K562 (cell line): Measurements from ENCODE around the gene TLR2. TPM values are rescaled to one million over a fixed set of nuclear protein-coding genes. Genes with fewer than 3 reads are reported as not detected.

Source experiments
- C11orf30 ChIP-seq: fragments of 450-650 bp; IDR thresholded peaks from 2 replicates; pipeline ENCODE4 v1.6.1; 2016; ENCODE audit warnings: low read depth, mild to moderate bottlenecking
- GTF2A2 ChIP-seq: IDR thresholded peaks from 2 replicates; pipeline ENCODE4 v1.6.1; 2016; ENCODE audit warnings: mild to moderate bottlenecking, missing genetic modification characterization, missing compliant biosample characterization
- KLF1 ChIP-seq: fragments of 450-650 bp; IDR thresholded peaks from 2 replicates; pipeline ENCODE4 v1.6.1; 2016; ENCODE audit warnings: missing genetic modification characterization, missing compliant biosample characterization
- SRF ChIP-seq, 2 experiments: fragments of 250-450, 450-650 bp in 1 of 2; sonication (Bioruptor Pico) in 1 of 2; sonication (generic) in 1 of 2; formaldehyde crosslinking; IDR thresholded peaks; 2 replicates each; pipeline versions ENCODE4 v1.5.0 to v1.5.1; 2020 to 2022; ENCODE audit warnings: mild to moderate bottlenecking in 1 of 2, missing genetic modification reagents in 1 of 2
- THRB ChIP-seq: fragments of 450-650 bp; formaldehyde crosslinking; conservative IDR thresholded peaks from 2 replicates; pipeline ENCODE4 v1.4.0; 2022; ENCODE audit warnings: mild to moderate bottlenecking, missing genetic modification characterization
- ZNF318 ChIP-seq, 2 experiments: fragments of 450-650 bp; IDR thresholded peaks; 2 replicates each; pipeline ENCODE4 v1.6.1; 2016; ENCODE audit warnings: mild to moderate bottlenecking in 2 of 2, borderline replicate concordance in 1 of 2, low read depth in 1 of 2, moderate library complexity in 1 of 2
- ZNF740 ChIP-seq, 3 experiments: fragments of 200-800 bp in 1 of 3; sonication (Bioruptor generic) in 1 of 3; sonication (generic) in 1 of 3; formaldehyde crosslinking in 1 of 3; IDR thresholded peaks; 2 replicates each; pipeline versions ENCODE4 v1.6.1 to v1.8.0; 2016 to 2022; ENCODE audit warnings: mild to moderate bottlenecking in 2 of 3, missing compliant biosample characterization in 2 of 3, missing genetic modification characterization in 2 of 3, missing genetic modification reagents in 1 of 3
- polyA plus RNA-seq, 8 experiments: library from polyadenylated mRNA; depleted of rRNA in 4 of 8; stranded (reverse) in 5 of 8; unstranded in 3 of 8; fragments of >200 nt; fragmentation: Nextera tagmentation in 2 of 8; fragmentation: Illumina TruSeq in 1 of 8; extraction: Ambion mirVana in 2 of 8; extraction: Trizol in 1 of 8; gene quantifications; 2 replicates each; pipeline versions ENCODE4 v1.2.1 to v1.2.3, GENCODE V29; 2011 to 2014; ENCODE audit warnings: inconsistent platforms in 1 of 8, missing spikeins in 1 of 8
- total RNA-seq, 7 experiments: library from RNA; depleted of rRNA in 6 of 7; stranded (reverse); fragments of >200 nt in 6 of 7; fragmentation: Illumina TruSeq in 2 of 7; extraction: Trizol in 2 of 7; gene quantifications; 2 replicates each; pipeline versions ENCODE4 v1.2.1 to v1.2.3, GENCODE V29; 2011 to 2021; ENCODE audit warnings: low replicate concordance in 1 of 7

The TLR2 gene
- total and polyA plus RNA-seq, 9 of the 15 experiments (the other 6 are each of a cell fraction or from before 2014, with no cell fraction given): 0.09 to 0.11 TPM; not detected in 7

GRCh38 chr4:153725136-153725830 lies 41.2 kb downstream of the TLR2 start (continued):
- no peak for TF ChIP-seq ZNF318 (IDR thresholded peaks at IDR 0.05; ENCODE audit: borderline replicate concordance in 1 of 2, low read depth in 1 of 2)
- TF ChIP-seq SRF (CRISPR knock-in tag; IDR thresholded peaks at IDR 0.05): no peak
- TF ChIP-seq GTF2A2 (tag): no peak
- TF ChIP-seq THRB (CRISPR knock-in tag): no peak
- TF ChIP-seq KLF1 (tag): no peak
- TF ChIP-seq ZNF740 (CRISPR knock-in tag; IDR thresholded peaks at IDR 0.05): no peak
- TF ChIP-seq ZNF740 (tag; IDR thresholded peaks at IDR 0.05): no peak
- no peak for TF ChIP-seq C11orf30
